Left lung (tissue), 10 donors: Measurements from ENCODE around the gene CALR. TPM values are rescaled to one million over a fixed set of nuclear protein-coding genes. Genes with fewer than 3 reads are reported as not detected.

Experiments used
- ATAC-seq: fragments of 200-7000 bp; cut with Tn5 transposase; one replicate; pipeline ENCODE4 v1.9.1; 2020; ENCODE audit warnings: moderate library complexity
- DNase-seq, 4 donors: peaks; one replicate each; pipeline ENCODE4 v3.0.0-alpha.2; 2013 to 2020
- H3K27ac ChIP-seq, 2 donors: fragments of 200-600 bp; sonication (generic) in 1 of 2; one replicate each; pipeline versions ENCODE4 v1.5.0 to v1.8.0; 2020 to 2021
- H3K27me3 ChIP-seq, 2 donors: fragments of 200-600 bp; sonication (generic) in 1 of 2; one replicate each; pipeline versions ENCODE4 v1.5.0 to v1.8.0; 2020 to 2021
- H3K36me3 ChIP-seq, 2 donors: fragments of 200-600 bp; sonication (generic) in 1 of 2; one replicate each; pipeline versions ENCODE4 v1.5.0 to v1.8.0; 2020 to 2021
- H3K4me1 ChIP-seq, 2 donors: fragments of 200-600 bp; one replicate each; pipeline ENCODE4 v1.8.0; 2021
- H3K4me3 ChIP-seq, 2 donors: fragments of 200-600 bp; sonication (generic) in 1 of 2; one replicate each; pipeline versions ENCODE4 v1.5.0 to v1.8.0; 2020 to 2021; ENCODE audit warnings: mild to moderate bottlenecking in 1 of 2
- H3K9me3 ChIP-seq, 2 donors: fragments of 200-600 bp; sonication (generic) in 1 of 2; one replicate each; pipeline versions ENCODE4 v1.5.0 to v1.8.0; 2020 to 2021
- intact Hi-C, 2 donors: fragments of 100-400 bp; cut with DNase I; formaldehyde crosslinking; loops; one replicate each; pipeline versions ENCODE4 v1.11.2 to v1.14.2; 2022
- polyA plus RNA-seq, 6 donors: library from polyadenylated mRNA; unstranded; fragments of 120-200 nt; gene quantifications; one replicate each; pipeline ENCODE4 v1.2.1, GENCODE V29; 2013; ENCODE audit not compliant: insufficient read length in 6 of 6
- total RNA-seq, 2 donors: library from RNA; stranded (reverse); fragmentation: NEBNext Ultra II Directional; extraction: Animal tissue kit (Norgen Biotek cat#: 25700); gene quantifications; one replicate each; pipeline ENCODE4 v1.2.1, GENCODE V29; 2021
- TF ChIP-seq, protein P1 (sequence below), 2 donors: fragments of 200-600 bp; sonication (generic) in 1 of 2; IDR thresholded peaks; one replicate each; pipeline versions ENCODE4 v1.5.0 to v1.8.0; 2021; ENCODE audit warnings: antibody characterized with exemption in 2 of 2
- donor health status: DM: no; HTN: yes; CAD: no.
- donor health status: DM: no; HTN: no; CAD: no.

The CALR gene
- total and polyA plus RNA-seq, 8 donors: 654 to 1,778 (median 814) TPM

DNA sequence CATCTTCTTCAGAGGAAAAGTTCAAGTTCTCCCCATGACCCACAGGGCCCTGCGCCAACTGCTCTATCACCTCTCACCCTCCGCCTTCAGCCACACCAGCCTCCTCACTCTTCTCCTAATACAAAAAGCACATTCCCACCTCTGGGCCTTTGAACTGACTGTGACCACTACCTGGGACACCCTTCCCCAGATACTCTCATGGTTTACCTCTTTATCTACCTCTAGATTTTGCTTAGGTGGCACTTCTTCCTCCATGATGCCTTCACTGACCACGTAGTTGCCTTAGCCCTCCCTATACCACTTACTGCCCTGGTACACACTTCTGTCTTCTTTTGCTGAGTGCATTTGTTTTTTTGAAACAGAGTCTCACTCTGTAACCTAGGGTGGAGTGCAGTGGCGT, 15.4 kb upstream of the CALR start:
- TF ChIP-seq, protein P1, sequence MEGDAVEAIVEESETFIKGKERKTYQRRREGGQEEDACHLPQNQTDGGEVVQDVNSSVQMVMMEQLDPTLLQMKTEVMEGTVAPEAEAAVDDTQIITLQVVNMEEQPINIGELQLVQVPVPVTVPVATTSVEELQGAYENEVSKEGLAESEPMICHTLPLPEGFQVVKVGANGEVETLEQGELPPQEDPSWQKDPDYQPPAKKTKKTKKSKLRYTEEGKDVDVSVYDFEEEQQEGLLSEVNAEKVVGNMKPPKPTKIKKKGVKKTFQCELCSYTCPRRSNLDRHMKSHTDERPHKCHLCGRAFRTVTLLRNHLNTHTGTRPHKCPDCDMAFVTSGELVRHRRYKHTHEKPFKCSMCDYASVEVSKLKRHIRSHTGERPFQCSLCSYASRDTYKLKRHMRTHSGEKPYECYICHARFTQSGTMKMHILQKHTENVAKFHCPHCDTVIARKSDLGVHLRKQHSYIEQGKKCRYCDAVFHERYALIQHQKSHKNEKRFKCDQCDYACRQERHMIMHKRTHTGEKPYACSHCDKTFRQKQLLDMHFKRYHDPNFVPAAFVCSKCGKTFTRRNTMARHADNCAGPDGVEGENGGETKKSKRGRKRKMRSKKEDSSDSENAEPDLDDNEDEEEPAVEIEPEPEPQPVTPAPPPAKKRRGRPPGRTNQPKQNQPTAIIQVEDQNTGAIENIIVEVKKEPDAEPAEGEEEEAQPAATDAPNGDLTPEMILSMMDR (IDR thresholded peaks at IDR 0.05): no peak
- intact Hi-C loops: no loop called here
- Histone ChIP-seq H3K27me3 (no peaks in the 10 kb centered on the region), H3K4me3 (no peak overlapping the region), H3K9me3 (no peaks in the 10 kb centered on the region), H3K27ac (no peak overlapping the region), H3K36me3 (peaks cover 0 to 60% of the 10 kb centered on the region in 2 donors), H3K4me1 (peaks cover 0 to 15% of the 10 kb centered on the region in 2 donors)
- ATAC-seq (no peak), DNase-seq (no peak)

DNA sequence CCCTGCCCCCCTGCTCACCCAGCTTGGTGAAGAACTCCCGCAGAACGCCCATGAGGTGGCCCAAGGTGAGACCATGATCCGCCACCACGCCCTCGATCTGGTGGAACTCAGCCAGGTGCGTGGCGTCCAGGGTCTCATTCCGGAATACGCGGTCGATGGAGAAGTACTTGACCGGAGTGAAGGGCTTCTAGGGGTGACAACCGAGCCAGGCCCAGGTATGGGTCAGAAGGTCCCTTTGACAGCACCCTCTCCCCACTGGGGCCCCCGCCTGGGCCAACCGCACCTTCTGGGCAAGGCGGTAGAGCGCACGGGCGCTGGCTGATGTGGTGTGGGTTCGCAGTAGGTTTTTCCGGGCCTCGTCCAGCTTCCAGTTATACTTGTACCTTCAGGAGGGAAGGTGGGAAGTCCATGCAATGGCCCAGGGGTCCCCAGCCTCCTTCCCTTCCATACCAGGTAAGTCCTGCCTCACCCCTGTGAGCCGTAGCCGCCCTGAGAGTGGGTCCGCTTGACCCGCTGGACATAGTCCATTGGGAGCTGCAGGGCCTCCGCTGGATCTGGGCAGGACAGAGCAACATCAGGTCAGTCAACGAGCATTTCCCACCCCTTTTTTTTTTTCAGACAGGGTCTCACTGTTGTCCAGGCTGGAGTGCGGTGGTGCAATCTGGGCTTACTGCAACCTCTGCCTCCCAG, 13.6 kb upstream of the CALR start:
- H3K36me3 ChIP-seq: peaks cover 0 to 78% of the 10 kb centered on the region in 2 donors
- ATAC-seq: no peak
- TF ChIP-seq, protein P1 (IDR thresholded peaks at IDR 0.05): no peak

DNA sequence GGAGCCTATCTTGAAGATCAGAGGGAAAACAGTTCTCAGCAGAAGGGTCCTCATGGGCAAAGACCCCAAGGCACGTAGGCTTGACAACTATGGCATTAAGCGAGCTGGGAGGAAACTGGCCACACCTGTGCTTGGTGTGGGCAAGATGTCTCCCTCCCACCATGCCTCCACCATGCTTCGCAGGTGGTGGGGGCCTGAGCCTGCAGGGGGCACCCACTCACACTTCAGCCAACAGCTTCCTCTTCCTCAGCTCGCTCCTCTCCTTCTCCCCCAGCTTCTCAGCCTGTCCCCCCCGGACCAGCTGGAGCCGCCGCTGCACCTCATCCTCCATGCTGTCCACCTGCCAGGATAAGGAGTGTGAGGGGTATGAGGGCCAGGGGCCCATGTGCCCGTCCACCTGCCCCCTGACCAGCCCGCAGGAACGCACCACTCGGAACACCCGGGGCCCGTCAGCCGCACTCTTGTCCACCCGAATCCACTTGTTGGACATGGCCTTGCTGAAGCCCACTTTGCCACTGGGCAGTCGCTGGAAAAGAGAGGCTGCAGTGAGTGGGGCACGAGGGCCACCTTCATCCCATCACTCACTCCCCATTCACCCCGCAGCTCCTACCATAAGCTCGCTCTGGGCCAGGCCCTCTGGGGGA, 8.3 kb upstream of the CALR start:
- peaks cover 9 to 26% of the 10 kb centered on the region in 2 donors for H3K4me1 ChIP-seq
- TF ChIP-seq, protein P1 (IDR thresholded peaks at IDR 0.05): no peak
- H3K9me3 ChIP-seq: no peaks in the 10 kb centered on the region
- ATAC-seq (no peak), DNase-seq (no peak)
- no peak overlapping the region for H3K27ac ChIP-seq
- peaks cover 0 to 58% of the 10 kb centered on the region in 2 donors for H3K36me3 ChIP-seq
- intact Hi-C loops: no loop called here
- no peak overlapping the region for H3K4me3 ChIP-seq
- H3K27me3 ChIP-seq: no peaks in the 10 kb centered on the region

More for the DNA sequence above, 13.6 kb upstream of the CALR start:
- H3K4me1 ChIP-seq: peaks cover 0 to under 1% of the 10 kb centered on the region in 2 donors
- no peaks in the 10 kb centered on the region for H3K9me3 ChIP-seq
- intact Hi-C loops: no loop called here
- no peaks in the 10 kb centered on the region for H3K27me3 ChIP-seq
- DNase-seq: no peak
- no peak overlapping the region for H3K4me3 ChIP-seq
- H3K27ac ChIP-seq: no peak overlapping the region

DNA sequence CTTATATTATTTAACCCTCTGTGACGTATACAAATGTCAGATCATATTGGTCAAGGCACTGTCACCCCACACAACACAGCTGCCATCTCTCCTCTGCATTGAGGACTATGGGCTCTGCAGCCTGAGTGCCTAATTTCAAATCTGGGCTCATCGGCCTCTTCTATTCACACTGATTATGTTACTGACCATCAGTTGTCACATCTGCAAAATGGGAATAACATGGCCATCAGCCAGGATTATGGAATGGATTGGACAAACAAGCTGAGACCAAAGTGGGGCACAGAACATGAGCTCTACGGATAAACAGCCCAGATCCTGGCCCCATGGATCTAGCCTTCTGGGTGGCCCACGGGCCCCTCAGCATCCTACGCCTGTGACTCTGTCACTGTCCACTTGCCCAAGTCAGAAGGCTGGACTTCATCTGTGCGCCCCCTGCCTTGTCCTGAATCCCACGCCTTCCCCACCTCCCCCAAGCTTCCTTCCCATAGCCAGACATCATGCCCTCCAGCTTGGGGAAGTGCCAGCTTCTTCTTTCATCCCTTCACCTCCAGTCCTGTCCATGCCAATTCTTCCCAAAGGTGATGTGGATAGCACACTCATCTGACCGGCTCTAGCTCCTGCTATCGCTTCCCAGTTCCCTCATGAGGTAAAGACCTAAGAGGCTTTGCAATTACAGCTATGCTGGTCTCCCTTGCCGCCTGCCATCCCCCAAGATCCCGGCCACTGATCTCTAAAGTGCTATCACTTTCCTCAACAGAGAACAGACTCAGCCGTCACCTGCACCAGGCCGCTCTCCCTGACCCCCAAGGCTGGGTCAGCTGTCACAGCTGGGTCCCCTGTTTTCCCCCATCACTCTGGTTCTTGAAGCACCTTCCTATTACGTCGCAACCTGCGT, 5.8 kb upstream of the CALR start:
- H3K27me3 ChIP-seq: no peaks in the 10 kb centered on the region
- peaks cover 0 to 33% of the 10 kb centered on the region in 2 donors for H3K36me3 ChIP-seq
- H3K4me3 ChIP-seq: peak overlapping the region; percentile 64 to 92
- no peaks in the 10 kb centered on the region for H3K9me3 ChIP-seq
- DNase-seq: no peak
- peak overlapping the region in 1 of 2 donors; percentile 83 for H3K27ac ChIP-seq
- ATAC-seq: peak; percentile 2
- peaks cover 12 to 40% of the 10 kb centered on the region in 2 donors for H3K4me1 ChIP-seq
- intact Hi-C loops: no loop called here
- TF ChIP-seq, protein P1 (IDR thresholded peaks at IDR 0.05): no peak
